Stimulated activated CD4-positive, alpha-beta T cell treated with anti-CD3 and anti-CD28 coated beads, Interleukin-4, amount 100 ng/mL, for 48 hours (primary cell): ENCODE measurements around the gene LTBP4.
"Not testable (repeated sequence)": the region's sequence is repeated elsewhere in the genome, so short reads cannot be mapped to it uniquely, and the experiment has no call there.

Experiments used
- DNase-seq, 2 donors: peaks; one replicate each; pipeline ENCODE4 v3.0.0-alpha.2; 2020; ENCODE audit warnings: low read depth in 2 of 2

LTBP4 gene

DNA sequence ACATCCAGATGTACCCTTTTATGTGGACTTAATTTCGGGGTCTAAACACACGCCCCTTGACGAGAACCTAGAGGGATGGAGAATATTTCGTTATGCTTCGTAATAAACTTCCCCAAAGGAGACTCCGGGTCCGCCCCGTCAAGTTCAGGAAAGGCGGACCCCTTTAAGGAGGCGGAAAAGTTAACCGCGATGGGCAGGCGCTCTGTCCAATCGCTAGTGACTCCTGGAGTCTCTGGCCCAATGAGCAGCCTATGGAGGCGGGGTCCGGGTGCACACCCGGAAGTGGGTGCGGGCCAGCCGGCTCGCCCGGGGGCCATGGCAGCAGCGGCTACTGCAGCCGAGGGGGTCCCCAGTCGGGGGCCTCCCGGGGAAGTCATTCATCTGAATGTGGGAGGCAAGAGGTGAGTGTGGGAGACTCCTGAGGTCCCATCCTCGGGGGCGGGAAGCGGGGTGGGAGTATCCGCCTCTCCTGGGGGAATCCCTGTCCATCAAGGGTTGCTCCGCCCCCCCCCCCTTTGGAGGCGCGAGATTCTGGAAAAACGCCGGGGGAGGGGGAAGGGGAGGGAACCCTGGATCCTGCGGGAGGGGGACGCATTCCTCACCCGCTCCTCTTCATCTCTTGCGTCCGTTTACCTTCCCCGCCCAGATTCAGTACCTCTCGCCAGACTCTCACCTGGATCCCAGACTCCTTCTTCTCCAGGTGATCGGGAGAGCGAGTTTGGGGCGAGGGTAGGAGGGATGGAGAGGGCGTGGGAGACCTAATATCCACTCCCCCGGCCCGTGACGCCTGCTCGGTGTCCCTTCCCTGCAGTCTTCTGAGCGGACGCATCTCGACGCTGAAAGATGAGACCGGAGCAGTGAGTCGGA is 24.4 kb upstream of the LTBP4 start, which contains the start of gene SHKBP1:
SHKBP1 (plus strand) TSS at position 289 of the 867 bp plus-strand sequence; CDS start at position 316, 27 bp downstream.
- DNase-seq = peak; percentile 84 to 91

DNA sequence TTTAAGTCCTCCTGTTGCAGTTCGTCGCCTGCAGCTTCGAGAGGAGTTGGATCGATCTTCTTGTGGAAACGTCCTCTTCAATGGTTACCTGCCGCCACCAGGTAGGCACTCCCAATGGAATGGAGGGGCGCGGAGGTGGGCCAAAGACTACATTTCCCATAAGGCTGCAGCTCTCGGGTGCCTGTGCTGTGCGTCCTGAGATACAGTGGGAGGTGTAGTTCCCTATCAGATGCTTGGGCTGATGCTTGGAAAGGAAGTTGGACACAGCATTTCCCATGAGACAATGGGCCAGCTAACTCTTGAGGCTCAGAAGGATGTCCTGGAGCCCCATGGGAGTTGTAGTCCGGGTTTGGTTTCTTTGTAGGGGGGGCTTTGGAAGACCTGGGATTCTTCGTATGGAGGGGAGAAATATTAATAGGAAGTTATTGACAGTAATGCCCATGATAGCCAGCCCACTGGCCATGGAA is 22.7 kb upstream of the LTBP4 start:
- DNase-seq = no peak

DNA sequence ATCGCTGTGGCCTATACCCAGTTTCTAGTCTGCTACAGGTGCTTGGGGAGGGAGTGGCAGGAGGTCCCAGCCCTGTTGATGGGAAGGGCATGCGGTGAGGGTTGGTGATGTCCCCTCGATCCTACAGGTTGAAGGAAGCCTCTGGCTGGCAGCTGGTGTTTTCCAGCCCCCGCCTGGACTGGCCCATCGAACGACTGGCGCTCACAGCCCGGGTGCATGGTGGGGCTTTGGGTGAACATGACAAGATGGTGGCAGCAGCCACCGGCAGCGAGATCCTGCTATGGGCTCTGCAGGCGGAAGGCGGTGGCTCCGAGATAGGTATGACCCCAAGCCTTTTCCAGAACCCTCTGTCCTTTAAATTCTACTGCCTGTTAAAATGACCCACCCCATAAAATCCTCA is 20.6 kb upstream of the LTBP4 start:
- no peak for DNase-seq

DNA sequence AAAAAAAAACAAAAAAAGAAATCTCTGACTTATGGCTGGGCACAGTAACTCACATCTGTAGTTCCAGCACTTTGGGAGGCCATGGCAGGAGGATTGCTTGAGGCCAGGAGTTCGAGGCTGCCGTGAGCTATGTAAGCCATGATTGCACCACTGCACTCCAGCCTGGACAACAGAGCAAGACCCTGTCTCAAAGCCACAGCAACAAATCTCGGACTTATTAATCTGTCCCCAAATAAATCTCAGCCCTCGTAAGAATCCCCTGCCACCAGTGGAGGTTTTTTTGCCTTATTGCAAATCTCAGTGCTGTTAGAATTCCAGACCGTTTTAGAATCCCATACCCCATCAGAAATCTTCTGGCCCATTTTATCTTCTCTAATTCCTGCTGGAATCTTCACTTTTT is 19.6 kb upstream of the LTBP4 start:
- no peak for DNase-seq

DNA sequence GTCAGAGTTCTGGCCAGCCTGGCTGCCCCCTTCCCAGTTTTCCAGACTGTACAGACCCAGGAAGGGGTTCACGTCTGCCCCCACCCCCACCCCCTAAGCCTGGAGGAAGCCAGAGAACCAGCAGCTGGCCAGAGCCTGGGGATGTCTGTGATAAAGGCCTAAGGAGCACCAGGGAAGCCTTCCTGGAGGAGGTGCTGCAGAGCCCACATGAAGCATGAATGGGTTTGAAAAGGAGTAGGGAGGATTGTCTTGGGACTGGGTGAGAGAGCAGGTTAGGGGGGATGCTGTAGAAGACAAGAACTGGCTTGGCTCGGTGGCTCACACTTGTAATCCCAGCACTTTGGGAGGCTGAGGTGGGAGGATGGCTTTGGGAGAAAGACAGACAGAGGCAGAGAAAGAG is 18.7 kb upstream of the LTBP4 start:
- DNase-seq = no peak

DNA sequence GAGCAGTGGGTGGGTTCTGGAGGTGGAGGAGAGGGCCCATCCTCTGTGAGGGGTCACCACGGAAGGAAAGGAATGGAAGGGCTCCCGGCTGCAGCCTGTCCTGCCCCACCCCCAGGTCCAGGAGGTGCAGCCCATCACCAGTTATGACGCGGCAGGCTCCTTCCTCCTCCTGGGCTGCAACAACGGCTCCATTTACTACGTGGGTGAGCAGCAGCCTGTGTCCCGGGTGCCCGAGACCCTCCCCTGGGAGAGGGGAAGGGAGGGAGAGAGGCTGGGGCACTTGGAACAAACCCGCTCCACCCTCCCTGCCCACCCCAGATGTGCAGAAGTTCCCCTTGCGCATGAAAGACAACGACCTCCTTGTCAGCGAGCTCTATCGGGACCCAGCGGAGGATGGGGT is 17.9 kb upstream of the LTBP4 start:
- DNase-seq = no peak

DNA sequence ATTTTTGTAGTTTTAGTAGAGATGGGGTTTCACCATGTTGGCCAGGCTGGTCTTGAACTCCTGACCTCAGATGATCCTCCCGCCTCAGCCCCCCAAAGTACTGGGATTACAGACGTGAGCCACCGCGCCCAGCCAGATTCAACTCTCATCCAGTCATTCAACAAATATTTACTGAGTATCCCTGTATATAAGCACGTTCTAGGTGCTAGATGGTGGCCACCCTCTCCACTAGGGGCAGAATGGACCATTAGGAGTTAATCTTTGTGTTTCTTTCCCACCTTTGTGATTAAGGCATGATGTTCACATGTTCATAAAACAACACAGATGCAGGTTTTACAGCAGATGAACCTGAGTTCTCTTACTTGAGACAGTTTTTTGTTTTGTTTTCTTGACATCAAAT is 17.2 kb upstream of the LTBP4 start:
- DNase-seq = no peak

DNA sequence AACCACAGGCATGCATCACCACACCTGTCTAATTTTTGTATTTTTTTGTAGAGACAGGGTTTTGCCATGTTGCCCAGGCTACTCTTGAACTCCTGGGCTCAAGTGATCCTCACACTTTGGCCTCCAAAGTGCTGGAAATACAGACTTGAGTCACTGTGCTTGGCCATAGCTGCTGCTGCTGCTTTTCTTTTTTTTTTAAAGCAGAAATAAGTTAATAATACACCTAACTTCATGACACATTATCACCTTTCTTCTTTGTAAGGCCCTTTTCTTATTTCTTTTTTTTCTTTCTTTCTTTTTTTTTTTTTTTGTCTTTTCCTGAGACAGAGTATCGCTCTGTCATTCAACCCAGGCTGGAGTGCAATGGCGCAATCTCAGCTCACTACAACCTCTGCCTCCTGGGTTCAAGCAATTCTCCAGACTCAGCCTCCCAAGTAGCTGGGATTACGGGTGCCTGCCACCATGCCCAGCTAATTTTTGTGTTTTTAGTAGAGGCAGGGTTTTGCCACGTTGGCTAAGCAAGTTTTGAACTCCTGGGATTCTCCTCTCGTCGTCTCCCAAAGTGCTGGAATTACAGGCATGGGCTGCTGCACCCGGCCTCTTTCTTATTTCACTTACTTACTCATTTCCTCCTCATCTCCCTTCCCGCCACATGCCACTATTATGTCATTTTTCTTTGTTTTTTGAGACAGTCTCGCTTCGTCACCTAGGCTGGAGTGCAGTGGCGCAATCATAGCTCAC is 15.8 kb upstream of the LTBP4 start:
- no peak for DNase-seq

DNA sequence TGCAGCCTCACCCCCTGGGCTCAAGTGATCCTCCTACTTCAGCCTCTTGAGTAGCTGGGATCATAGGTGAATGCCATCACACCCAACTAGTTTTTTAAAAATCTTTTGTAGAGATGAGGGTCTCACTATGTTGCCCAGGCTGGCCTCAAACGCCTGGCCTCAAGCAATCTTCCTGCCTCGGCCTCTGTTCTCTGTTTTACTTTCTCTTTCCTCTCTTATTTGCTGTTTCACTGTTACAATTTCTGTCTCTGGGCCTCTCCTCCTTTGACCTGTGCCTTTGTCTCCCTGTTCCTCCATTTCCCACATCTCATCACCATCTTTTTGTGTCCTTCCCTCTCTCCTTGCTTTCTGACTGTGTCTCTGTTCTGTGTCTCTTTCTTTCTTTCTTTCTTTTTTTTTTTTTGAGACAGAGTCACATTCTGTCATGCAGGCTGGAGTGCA is 15.2 kb upstream of the LTBP4 start:
- no peak for DNase-seq

DNA sequence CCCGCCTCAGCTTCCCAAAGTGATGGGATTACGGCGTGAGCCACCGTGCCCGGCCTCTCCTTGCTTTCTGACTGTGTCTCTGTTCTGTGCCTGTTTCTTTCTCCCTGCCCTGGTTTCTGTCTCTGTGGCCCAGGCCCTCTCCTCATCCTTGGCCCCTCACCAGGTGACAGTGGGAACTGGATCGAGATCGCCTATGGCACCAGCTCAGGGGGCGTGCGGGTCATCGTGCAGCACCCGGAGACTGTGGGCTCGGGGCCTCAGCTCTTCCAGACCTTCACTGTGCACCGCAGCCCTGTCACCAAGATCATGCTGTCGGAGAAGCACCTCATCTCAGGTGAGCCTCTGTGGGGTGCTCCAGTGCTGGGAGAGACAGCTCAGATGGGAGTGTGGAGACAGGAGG is 14.6 kb upstream of the LTBP4 start:
- no peak for DNase-seq

DNA sequence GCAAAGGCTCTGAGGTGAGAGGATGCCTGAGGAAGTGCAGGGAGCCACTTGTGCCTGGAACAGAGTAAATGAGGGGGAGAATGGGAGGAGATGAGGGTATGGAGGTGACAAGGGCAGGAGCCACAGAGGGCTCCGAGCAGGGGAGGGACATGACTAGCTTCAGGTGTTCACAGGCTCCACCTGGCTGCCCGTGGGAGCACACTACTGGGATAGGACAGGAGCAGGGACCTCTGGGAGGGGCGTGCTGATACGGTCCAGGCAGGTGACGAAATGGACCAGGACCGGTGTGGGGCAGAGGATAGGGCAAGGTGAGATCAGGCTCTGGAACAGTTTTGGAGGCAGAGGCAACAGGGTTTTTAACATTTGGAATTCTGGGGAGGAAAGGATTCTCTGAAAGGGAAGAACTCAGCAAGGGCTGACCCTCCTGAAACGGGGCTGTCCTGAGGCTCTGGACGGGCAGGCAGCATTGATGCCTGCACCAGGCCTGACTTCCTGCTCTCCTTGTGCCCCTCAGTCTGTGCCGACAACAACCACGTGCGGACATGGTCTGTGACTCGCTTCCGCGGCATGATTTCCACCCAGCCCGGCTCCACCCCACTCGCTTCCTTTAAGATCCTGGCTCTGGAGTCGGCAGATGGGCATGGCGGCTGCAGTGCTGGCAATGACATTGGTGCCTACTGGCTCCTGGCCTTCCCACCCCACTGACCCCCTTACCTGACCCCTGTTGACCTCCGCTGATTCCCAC is 12.9 kb upstream of the LTBP4 start:
- DNase-seq = no peak

DNA sequence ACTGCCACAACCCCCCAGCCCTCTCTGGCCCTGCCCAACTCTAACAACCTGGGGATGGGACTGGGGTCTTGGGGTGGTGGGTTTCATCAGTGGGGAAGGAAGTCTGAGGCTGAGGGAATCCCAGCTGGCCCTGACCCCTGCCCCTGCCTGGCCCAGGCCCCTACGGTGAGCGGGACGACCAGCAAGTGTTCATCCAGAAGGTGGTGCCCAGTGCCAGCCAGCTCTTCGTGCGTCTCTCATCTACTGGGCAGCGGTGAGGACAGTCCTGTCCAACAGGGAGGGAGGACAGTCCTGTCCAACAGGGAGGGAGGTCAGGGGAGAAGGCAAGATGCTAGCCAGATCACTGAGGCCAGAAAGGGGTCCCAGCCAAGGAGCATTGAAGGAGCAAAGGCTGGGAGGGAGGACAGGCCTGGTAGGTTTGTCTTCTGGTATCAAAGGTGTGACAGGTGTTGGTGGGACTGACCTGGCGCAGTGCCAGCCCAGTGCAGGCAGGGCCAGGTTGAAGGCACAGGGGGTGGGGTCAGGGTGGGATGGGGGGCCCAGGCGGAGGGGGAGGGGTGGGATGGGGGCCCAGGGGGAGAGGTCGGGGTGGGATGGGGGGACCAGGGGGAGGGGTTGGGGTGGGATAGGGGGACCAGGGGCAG is 12.1 kb upstream of the LTBP4 start:
- no peak for DNase-seq

DNA sequence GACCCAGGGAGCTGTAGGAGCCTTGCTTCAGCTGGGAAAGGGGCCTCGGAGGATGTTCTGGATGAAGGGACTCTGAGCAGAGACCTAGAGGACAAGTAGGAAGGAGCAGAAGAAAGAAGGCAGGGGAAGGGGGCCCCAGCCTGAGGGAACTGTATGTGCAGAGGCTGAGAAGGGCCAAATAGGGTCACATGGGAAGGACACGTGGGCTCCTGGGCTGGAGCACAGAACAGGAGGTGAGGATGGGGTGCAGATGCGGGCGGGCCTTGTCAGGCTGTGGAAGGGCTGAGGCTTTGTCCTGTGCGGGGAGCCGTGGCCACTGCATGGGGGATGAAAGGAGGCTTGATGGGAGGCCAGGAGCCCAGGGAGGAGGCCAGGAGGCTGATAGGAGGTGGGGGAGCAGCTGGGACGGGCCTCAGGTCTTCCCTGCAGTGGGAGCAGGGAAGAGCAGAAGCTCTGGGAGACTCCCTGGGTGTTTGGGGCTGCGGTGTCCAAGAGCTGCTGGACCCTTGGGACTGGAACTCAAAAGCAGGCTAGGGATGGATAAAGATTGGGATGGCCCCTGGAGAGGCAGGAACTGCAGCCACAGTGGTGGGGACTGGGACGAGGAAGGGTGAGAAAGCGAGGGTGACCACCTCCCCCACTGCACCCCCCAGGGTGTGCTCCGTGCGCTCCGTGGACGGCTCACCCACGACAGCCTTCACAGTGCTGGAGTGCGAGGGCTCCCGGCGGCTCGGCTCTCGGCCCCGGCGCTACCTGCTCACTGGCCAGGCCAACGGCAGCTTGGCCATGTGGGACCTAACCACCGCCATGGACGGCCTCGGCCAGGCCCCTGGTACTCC is 11.4 kb upstream of the LTBP4 start:
- DNase-seq = no peak

DNA sequence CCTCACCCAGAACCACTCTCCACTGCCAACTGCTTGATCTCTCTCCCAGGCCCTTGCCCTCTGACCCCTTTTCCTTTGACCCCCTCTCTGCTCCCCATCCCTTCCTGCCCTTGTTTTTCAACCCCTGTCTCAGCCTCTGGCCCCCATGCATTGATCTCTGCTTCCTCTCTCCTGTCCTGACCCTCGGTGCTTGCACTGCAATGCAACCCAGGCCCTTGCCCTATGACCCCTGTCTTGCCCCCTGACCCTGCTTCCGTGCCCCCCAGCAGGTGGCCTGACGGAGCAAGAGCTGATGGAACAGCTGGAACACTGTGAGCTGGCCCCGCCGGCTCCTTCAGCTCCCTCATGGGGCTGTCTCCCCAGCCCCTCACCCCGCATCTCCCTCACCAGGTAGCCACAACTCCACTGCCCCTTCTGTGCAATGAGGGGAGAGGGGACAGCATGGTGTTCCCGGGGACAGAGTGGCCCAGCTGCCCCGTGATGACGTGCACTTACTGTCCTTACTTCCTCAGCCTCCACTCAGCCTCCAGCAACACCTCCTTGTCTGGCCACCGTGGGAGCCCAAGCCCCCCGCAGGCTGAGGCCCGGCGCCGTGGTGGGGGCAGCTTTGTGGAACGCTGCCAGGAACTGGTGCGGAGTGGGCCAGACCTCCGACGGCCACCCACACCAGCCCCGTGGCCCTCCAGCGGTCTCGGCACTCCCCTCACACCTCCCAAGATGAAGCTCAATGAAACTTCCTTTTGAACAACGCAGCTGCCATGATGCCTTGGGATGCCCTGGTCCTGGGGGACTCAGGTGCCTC is 10.5 kb upstream of the LTBP4 start:
- no peak for DNase-seq

DNA sequence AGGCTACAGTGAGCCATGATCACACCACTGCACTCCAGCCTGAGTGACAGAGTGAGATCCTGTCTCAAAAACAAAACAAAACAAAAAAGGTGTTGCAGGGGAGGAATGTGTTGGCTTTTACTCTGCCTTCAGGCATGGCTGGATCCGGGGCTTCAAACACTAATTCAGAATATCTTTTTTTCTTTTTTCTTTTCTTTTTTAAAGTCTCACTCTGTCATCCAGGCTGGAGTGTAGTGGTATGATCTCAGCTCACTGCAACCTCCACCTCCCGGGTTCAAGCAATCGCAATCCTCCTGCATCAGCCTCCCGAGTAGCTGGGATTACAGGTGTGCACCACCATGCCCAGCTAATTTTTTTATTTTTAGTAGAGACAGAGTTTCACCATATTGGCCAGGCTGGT is 9.4 kb upstream of the LTBP4 start:
- DNase-seq = not testable (repeated sequence)

DNA sequence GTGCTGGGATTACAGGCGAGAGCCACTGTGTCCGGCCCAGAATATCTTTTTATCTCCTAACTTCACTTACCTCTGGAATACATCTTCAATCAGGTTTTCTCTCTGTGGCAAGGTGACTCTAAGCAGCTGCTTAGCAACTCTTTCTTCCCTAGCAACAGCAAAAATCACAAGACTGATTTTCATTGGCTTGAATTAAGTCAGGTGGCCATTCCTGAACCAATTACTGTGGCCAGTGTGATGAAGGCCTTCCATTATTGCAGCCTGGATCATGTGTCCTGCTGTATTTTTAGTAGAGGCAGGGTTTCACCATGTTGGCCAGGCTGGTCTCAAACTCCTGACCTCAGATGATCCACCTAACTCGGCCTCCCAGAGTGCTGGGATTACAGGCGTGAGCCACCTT is 9.0 kb upstream of the LTBP4 start:
- no peak for DNase-seq

DNA sequence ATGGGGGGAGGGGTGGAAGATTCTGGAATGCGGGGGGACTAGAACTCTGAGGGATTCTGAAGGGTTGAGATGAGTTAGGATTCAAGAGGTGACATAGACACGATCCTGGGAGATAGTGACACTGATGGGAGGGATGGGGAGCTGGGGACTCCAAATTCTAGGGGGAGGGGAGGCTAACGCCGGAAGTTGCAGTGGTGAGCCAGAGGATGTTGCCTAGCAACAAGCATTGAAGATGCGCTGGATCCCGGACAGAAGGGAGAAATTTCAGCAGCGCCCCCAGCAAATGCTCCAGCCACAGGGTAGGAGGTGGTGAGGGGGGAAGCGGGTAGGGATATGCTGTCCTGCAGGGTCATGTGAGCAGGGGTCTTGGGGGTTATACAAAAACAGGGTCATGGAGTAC is 6.9 kb upstream of the LTBP4 start:
- no peak for DNase-seq

DNA sequence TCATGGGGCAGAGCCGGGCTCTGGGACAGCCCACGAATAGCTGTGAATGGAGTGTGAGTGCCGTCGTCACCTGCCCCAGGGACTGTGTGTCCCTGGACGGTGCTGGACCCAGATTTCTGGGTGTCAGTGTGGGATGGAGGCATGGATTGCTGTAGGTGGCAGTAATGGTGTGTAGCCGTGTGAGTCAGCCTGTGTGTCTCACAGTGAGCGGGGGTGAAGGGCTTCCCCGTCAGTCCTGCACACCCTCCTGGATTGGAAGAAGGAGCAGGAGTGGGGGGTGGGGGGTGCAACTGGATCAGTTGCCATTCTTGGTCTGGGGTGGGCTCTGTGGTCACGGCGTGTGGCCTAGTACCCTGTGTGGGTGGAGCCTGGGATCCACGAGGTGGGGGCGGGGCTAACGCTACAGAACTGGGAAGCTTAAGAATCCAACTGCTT is 6.5 kb upstream of the LTBP4 start:
- no peak for DNase-seq

DNA sequence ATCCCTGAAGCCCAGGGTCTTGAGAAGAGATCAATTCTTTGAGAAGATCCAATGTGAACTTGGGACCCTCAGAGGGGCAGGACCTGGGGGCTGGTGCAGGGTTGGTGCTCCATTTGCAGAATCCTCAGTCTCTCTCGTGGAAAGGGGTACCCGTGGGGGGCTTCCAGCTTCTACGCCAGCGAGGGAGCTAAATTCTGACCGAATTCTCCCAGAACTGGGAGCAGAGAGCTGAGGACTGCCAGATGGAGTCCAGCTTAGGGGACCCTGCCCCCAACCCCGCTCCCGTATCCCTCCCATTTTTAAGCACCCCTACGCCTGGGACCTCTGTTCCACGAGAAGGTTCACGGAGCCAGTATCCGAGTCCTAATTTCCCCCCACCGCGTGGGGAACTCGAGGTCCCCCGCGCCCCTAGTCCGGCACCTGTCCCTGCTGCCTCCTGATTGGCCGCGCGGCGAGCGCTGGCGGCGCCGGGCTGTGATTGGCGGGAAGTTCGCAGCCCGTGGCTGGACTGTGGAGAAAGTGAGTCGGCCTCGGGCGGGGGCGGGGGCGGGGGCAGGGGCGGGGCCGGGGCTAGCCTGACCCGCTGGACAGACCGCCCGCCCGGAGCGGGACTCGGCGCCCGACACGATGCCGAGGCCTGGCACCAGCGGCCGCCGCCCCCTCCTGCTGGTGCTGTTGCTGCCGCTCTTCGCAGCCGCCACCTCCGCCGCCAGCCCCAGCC is 4.4 kb upstream of the LTBP4 start:
- DNase-seq = no peak
